CD4-positive, alpha-beta T cell treated with Interleukin-2 at 100 ng/mL for 4 hours (primary cell): ENCODE data around the gene KMT2A.
"Not testable (repeated sequence)": the region's sequence is repeated elsewhere in the genome, so short reads cannot be mapped to it uniquely, and the experiment has no call there.

ENCODE experiments used
- DNase-seq: peaks from one replicate; pipeline ENCODE4 v3.0.0-alpha.2; 2020; ENCODE audit warnings: low spot score

Gene KMT2A

DNA sequence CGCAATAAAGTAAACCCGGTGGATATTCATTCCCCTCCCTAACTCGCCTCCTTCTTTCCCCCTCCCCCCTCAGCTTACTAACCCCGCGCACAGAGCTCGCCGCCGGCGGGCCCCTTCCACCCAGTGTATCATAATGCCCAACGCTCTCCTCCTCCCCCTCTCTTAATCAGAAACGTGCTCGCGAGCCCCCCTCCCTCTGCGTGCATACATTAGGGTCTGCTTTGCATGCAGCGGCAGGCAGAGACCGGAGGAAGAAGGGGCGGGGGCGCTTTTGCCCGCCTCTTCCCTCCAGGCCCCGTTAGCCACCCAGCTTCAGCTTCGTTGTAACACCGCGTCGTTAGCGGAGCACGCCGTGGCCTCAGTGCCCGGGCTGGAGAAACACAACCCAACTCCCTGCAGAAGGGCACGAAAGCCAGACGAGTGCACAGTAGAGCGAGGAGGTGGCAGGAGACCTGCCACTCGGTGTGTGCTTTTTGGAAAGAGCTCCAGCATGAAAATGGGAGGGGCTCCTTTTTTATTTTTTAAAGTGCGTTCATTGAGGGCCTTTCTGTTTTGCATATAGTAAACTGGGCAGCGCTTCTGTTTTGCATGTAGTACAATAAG, 901 bp upstream of the KMT2A start:
- peak; percentile 62 for DNase-seq

DNA sequence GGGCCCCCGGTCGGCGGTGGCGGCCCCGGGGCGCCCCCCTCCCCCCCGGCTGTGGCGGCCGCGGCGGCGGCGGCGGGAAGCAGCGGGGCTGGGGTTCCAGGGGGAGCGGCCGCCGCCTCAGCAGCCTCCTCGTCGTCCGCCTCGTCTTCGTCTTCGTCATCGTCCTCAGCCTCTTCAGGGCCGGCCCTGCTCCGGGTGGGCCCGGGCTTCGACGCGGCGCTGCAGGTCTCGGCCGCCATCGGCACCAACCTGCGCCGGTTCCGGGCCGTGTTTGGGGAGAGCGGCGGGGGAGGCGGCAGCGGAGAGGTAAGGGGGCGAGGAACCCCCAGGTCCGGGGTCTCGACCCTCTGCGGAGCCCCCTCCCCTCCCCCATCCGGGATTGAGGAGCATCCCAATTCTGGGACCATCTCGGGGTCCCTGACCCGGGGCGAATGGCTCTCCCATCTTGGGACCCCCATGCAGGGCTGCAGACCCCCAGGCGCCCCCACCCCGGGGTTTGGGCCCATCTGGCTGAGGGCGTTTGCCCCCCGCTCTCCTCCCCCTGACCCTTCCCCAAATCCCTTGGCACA, 431 bp downstream of the KMT2A start:
- DNase-seq: peak; percentile 48

DNA sequence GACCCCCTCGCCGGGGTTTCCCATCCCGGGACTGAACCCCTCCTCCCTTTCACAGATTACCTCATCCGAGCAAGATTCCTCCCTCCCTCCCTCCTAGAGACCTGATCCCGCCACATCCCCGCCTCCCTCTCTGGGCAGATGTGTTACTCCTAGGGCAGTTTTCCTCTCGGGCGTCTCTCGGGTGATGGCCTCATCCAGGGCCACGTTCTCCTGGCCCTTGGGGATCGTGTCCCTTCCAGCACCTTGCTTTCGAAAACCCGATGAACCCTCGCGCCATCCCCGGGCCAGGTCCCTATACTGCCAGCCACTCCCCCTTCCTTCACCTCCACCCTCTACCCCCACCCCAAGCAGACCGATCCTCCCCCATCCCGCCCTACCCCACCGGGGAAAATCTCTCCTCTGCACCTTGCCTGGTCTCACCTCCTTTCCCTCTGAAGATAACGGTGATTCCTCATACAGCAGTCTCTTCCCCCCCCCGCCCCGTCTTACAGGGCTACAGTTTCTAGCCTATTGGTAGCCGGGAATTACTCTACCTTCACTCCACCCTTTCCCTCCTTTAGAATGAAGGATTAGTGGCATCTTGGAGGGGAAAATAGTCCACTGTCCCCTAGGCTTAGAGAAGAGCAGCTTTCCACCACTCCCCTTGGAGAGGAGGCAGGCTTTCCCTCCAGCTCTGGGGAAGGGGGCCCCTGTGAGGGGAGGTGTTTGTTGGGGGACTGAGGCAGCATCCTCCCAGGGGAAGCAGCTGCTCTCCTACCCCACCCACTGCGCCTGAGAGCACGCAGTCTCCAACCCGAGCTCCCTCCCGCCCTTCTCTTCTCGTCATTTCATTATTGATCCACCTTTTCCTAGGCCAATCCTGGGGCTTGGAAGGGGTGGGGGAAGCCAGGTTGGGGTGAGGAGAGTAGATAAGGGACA, 1.2 kb downstream of the KMT2A start:
- DNase-seq: peak; percentile 36

DNA sequence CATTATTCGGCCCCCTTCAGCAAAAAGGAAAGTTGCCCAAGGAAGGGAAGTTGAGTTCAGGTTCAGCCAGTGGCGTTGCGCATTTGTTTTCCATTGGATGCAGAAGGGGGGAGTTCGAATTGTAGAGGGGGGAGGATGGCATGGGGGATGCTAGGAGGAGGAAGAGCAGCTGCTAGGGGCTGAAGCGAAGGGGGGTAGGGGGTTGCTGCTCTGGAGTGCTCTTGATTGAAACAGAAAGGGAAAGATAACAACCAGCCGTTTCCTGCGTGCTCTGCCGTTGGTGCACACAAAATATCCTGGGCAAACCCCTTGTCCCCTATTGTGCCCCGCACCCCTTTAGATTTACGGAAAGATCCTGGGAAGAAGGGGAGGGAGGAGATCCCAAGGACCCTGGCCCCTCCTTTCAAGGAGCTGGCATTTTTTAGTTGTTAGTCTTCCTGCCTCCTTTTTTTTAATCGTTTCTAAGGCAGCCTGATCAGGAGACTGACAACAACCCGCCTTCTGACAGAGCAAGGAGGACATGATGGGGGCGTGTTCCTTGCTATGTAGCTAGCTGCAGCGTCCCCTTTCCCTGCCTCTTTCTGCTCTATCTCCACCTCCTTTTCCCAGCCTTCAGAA, 2.1 kb downstream of the KMT2A start:
- peak; percentile 40 for DNase-seq

DNA sequence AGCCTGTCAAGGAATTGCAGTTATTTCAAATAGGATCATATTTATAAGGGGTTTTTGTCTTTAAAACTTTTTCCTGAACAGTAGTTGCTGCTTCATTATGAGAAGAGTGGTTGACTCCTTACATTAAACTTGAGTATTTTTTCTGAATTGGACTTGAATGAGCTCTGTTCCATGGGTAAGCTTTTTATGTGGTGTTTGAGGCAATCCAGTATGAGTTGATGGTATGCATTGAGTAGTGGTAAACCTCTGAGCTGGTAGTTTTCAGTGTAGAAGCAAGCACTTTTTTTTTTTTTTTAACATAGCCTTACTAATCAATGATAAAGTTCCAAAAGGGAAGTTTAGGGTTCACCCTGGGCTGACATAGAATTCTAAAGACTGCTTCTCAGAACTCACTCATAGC, 3.4 kb downstream of the KMT2A start:
- no peak for DNase-seq

DNA sequence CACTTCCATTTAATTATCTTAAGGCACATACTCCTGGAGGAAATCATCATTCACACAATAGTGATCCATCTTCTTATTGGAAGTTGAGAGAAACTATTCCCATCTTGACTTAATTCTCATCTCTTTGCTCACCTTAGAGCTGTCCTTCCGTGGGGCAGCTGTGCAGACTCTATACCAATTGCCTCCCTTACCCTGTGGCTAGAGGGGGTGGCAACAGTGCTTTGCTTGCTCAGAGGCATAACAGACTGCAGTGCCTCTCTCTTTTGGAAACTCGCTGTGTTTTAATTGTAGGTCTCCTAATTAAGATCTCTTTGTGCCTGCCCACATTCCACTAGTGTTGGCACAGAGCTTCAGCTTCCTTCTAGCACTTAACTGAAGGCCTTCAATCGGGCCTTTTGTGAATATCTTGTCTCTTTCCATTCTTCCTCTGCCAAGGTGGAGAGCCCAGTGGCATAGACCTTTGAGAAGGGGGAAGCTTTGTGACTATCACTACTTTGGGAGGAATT, 5.5 kb downstream of the KMT2A start:
- DNase-seq: no peak

DNA sequence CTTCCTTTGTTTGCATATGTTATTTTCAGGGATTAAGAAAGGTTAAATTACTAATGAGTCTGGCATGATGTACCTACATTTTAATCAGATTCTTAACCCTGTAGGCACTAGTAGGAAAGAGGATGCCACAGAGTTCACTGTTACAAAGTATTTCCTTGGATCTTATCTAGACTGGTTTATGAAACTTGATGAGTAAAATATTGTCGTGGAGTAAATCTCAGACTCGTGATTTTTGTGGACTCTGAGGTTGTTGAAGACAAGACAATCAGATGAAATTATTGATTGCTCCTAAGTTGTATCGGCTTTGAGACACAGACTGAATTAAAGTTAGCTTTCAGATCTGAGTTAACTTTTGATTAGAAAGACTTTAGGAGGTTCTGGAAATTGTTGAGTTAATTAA, 6.0 kb downstream of the KMT2A start:
- no peak for DNase-seq

DNA sequence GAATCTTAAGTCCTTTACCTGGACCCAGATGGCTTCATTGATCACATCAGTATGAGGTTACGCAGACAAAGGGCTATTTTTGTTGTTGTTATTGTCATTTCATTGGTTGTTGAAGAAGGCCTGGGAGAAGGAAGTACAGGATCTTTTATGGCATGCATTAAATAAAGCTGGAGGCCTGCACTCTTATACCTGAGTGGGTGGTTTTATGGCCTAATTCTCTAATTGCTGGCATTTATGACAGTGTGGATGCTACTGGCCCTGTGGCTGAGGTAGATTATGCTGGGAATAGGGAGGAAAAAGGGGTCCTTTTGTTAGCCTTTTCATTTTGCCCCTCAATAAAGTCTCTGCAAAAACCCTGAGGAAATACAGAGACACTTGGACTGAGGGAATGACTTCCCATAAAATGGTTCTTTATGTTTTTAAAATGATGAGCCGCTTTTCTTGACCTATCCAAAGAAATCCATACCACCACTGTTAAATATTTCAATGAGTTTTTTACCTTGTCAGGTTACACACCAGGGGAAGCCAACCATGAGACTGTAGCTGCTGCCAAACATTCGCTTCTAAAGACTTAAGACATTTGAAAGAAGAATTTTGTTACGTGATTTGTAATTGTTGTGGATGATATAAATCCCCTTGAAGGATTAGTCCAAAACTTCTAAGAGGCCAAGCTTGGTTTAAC, 6.8 kb downstream of the KMT2A start:
- no peak for DNase-seq

DNA sequence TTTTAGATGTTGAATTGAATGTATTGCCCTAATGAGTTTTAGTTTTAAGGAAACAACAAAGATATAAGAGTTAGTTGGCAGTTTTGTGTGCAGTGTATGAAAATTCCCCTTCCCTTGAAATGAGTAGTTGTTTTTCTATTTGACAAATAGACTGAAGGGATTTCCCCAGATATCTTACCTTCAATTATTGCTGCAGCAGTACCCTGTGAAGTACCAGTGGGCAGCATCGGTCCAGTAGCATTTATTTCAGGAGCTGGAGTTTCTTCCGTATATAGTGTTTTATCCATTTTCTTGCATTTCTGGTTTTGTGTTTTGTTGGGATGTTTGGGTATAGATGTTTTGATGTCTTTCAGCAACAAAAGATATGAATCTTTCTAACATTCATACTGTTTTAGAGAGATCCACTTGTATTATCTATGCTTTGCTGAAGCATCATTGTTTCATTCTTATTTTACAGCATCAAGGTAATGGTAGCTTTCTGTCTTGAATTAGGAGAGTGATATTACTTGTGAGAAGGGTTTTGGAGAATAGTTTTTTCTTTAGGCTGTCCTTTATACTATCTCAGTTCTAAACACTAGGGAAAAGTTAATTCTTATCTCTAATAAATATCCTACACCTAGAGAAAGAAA, 7.4 kb downstream of the KMT2A start:
- DNase-seq: peak; percentile 34

DNA sequence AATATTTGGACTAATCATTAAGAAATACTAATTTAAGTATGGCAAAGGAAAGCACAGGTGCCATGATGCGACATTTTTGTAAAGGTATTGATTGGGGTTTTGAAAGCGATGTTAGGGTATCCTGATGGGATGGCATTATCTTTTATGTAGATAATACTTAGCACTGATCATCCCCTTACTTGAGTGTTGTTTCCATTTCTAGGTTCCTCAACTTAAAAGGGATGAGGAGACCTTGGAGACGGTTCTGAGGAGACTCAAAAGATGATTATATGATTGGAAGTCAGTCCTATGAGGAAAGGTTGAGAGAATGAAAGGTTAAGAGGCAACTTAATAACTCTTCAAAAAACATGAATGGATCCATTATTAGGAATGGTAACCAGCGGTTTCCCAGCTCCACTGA, 11.1 kb downstream of the KMT2A start:
- no peak for DNase-seq

DNA sequence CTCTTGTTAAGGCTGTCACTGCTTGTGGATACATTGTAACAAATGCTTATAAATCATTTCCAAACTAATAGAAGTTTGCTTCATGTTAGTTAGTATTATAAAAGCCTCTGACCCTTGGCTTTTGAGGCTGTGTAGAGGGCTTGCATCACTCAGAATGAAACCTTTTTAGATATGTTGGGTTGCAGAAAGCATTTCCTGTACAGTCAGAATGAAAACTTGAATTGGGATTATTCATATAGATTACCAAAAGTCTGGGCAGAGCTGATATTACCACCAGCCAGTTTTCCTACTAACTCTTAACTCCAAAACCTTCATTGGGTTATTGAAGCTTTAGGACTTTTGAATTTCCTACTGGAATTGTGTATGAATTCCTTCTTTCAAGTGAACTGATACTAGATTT, 12.0 kb downstream of the KMT2A start:
- no peak for DNase-seq

DNA sequence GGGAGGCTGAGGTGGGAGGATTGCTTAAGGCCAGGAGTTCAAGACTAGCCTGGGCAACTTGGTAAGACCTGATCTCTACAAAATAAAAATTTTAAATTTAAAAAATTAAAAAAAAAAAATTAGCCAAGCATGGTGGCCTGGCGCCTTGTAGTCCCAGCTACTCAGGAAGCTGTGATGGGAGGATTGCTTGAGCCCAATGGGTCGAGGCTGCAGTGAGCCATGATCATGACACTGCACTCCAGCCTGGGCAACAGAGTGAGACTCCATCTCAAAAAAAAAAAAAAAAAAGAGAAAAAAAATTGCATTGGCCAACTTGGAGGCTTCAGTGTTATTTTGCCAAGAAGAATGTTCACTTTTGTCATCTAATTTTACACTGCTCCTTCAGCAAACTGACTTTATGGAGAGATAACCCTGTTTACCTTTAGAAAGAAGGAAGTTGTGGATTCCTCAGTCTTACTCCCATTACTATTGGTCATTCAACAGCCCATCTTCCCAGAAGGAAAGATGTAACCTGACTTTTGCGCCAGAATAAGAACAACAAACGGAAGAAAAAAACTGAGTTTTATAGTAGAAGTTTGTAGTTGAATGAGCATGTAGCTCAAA, 13.1 kb downstream of the KMT2A start:
- DNase-seq: no peak

DNA sequence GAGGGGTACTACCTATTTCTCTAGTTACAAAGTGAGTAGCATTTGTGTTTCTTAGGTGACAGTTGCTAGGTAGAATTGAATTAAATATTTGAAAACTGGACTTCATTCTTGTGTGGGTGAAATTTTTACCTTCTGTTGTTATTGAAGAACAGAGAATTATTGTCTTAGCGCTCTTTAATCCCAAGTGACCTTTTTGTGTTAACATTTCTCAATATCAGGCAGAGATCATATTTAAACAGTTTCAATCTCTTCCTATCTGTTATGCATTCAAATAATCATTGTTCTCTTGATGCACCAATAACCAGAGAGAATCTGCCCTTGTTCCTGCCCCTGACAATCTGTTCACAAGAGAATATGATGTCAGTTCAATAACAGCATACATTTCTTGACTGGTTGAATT, 14.2 kb downstream of the KMT2A start:
- DNase-seq: no peak

DNA sequence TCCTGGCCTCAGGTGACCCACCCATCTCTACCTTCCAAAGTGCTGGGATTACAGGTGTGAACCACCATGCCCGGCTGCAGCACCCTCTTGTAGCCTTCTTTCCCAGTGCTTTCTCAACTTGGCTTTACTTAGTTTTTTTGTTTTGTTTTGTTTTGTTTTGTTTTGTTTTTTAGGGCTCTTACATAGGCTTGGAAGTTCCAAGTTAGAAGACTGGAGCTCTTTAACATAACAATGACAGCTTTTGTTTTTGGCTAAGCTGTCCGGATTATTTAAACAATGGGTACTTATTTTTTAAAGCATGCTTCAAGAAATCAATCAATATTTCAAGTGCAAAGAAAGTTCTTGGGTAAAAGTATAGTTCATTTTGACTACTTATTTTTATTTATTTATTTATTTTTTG, 25.9 kb downstream of the KMT2A start:
- DNase-seq: no peak

DNA sequence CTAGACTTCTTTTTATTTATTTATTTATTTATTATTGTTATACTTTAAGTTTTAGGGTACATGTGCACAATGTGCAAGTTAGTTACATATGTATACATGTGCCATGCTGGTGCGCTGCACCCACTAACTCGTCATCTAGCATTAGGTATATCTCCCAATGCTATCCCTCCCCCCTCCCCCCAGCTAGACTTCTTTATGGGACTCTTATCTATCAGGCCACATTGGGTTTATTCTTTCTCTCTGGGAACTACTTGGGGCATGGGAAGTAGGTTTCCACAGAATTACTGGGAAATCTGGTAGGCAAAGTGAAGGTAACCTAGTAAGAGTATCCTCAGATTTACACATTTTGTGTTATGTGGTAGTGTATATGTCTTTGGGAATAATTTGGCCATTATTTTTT, 32.7 kb downstream of the KMT2A start:
- not testable (repeated sequence) for DNase-seq

DNA sequence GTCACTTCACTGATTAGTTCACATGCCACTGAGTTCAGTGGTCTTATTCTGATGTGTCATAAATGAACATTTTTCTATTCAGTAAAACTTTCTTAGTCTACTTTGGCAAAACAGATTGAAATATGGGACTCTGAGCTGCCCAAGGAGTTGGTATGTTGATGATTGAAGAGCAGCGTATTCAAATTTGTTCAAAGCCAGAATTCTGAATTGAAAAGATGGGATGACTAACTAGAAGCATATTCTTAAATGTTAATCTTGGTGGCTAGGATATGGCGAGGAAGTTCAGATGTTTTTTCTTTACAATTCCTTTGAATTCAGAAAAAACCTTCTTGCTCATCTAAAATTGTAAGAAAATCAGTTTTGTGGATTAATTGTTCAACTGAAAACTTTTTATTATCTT, 34.7 kb downstream of the KMT2A start:
- DNase-seq: no peak

DNA sequence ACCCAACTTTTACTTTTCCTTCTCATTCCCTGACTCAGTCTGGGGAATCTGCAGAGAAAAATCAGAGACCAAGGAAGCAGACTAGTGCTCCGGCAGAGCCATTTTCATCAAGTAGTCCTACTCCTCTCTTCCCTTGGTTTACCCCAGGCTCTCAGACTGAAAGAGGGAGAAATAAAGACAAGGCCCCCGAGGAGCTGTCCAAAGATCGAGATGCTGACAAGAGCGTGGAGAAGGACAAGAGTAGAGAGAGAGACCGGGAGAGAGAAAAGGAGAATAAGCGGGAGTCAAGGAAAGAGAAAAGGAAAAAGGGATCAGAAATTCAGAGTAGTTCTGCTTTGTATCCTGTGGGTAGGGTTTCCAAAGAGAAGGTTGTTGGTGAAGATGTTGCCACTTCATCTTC, 37.2 kb downstream of the KMT2A start:
- no peak for DNase-seq

DNA sequence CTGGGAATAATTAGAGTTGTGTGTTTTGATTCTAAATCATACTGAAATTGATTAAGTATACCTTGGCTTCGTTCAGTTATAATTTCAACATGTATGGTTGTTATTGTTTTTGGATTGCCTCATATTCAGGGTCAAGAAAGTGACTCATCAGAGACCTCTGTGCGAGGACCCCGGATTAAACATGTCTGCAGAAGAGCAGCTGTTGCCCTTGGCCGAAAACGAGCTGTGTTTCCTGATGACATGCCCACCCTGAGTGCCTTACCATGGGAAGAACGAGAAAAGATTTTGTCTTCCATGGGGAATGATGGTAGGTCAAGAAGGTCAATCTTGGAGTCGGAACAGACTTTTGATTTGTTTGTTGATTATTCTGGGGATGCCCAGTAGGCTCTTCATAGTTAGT, 40.4 kb downstream of the KMT2A start:
- DNase-seq: no peak

DNA sequence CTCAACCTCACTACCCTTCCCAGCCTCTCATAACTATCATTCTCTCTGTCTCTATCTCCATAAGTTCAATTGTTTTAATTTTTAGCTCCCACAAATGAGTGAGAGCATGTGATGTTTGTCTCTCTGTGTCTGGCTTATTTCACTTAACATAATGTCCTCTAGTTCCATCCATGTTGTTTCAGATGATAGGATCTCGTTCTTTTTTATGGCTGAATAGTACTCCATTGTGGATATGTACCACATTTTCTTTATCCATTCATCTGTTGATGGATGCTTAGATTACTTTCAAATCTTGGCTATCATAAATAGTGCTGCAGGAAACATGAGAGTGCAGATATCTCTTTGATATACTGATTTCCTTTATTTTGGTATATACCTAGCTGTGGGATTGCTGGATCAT, 44.9 kb downstream of the KMT2A start:
- DNase-seq: not testable (repeated sequence)

DNA sequence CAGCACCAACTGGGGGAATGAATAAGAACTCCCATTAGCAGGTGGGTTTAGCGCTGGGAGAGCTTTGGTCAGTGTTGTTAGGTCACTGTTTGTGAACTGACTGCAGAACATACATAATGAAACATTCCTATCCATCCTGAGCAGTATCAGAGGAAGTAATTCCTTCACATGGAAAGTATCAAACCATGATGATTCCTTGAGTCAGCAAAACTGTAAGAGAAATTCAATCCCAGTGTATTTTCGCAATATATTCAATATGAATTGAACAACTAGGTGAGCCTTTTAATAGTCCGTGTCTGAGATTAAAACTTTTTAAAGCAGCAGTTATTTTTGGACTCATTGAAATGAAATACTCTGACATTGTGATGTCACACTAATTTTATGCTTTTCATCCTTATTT, 48.1 kb downstream of the KMT2A start:
- DNase-seq: no peak

DNA sequence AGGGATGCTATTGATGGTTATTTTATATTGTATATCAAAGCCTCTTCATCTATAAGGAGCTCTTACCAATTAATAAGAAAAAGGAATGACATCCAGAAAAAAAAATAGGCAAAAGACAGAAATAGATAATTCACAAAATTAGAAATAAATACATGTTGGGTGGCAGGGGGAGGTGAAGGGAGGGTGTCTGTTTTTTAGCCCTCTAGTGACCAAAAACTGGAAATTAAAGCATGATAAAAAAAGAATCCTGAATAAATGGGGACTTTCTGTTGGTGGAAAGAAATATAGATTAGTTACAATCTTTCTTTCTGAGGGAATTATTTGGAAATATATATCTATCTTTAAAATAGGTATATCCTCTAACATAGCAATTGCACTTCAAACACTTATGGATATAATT, 49.0 kb downstream of the KMT2A start:
- no peak for DNase-seq
